T-helper 17 cell (primary cell): ENCODE data around the gene CTSK. TPM values are rescaled to one million over a fixed set of nuclear protein-coding genes. Genes with fewer than 3 reads are reported as not detected.
"Not testable (repeated sequence)": the region's sequence is repeated elsewhere in the genome, so short reads cannot be mapped to it uniquely, and the experiment has no call there.

Experiments
- ATAC-seq: fragments of 150-1000 bp; cut with Tn5 transposase; 2 replicates; pipeline ENCODE4 v1.10.0; 2021; ENCODE audit warnings: mild to moderate bottlenecking, moderate library complexity
- DNase-seq, 3 donors: peaks; one replicate each; pipeline versions ENCODE4 v3.0.0 to v3.0.0-alpha.2; 2020 to 2021
- H3K9me3 ChIP-seq: one replicate; pipeline ENCODE4 v1.7.0; 2013; ENCODE audit warnings: low read length, mild to moderate bottlenecking; ENCODE audit not compliant: control insufficient read depth, poor library complexity, severe bottlenecking
- H3K27ac Mint-ChIP-seq: one replicate; pipeline ENCODE4 v1.8.0; 2022; ENCODE audit warnings: mild to moderate bottlenecking, moderate library complexity, mixed read lengths
- H3K27me3 Mint-ChIP-seq: one replicate; pipeline ENCODE4 v1.8.0; 2022; ENCODE audit warnings: mixed read lengths
- H3K36me3 Mint-ChIP-seq: one replicate; pipeline ENCODE4 v1.8.0; 2022; ENCODE audit warnings: low read depth, mixed read lengths
- H3K4me1 Mint-ChIP-seq: one replicate; pipeline ENCODE4 v1.8.0; 2022; ENCODE audit warnings: mild to moderate bottlenecking, mixed read lengths
- H3K4me3 Mint-ChIP-seq: one replicate; pipeline ENCODE4 v1.8.0; 2022; ENCODE audit warnings: mild to moderate bottlenecking, moderate library complexity, mixed read lengths
- total RNA-seq, 4 donors: library from RNA in 2 of 4; stranded (reverse) in 2 of 4; gene quantifications; one replicate each; pipeline ENCODE4 v1.2.3 and lab custom pipeline; 2022 to 2026

Gene CTSK
- total RNA-seq, 2 donors from 2014 or later: 8.7 to 10.4 TPM

GRCh38 chr1:150793778-150794177, 14.3 kb downstream of the CTSK start:
- not testable (repeated sequence) for H3K4me3 Mint-ChIP-seq, H3K27ac Mint-ChIP-seq, ATAC-seq, H3K4me1 Mint-ChIP-seq, DNase-seq, H3K27me3 Mint-ChIP-seq, H3K9me3 ChIP-seq
- H3K36me3 Mint-ChIP-seq: peaks cover 14% of the 10 kb centered on the region

GRCh38 chr1:150793221-150793620, 14.8 kb downstream of the CTSK start:
- Mint-ChIP-seq H3K27ac (no peak overlapping the region), H3K36me3 (peaks cover 13% of the 10 kb centered on the region), H3K27me3 (peaks cover 4% of the 10 kb centered on the region), H3K4me1 (peaks cover 8% of the 10 kb centered on the region), H3K4me3 (no peak overlapping the region)
- DNase-seq: no peak
- no peak for ATAC-seq
- no peaks in the 10 kb centered on the region for H3K9me3 ChIP-seq

- no peak for ATAC-seq
- Mint-ChIP-seq H3K4me1 (peaks cover 6% of the 10 kb centered on the region), H3K36me3 (peaks cover 7% of the 10 kb centered on the region), H3K27ac (no peak overlapping the region), H3K27me3 (peaks cover 4% of the 10 kb centered on the region), H3K4me3 (no peak overlapping the region)
- no peaks in the 10 kb centered on the region for H3K9me3 ChIP-seq
- no peak for DNase-seq
These were observed 16.5 kb downstream of the CTSK start for GRCh38 chr1:150791585-150791984.

- ATAC-seq (no peak), DNase-seq (no peak)
- H3K36me3 Mint-ChIP-seq: peaks cover 5% of the 10 kb centered on the region
- no peak overlapping the region for H3K27ac Mint-ChIP-seq
- no peaks in the 10 kb centered on the region for H3K9me3 ChIP-seq
- peaks cover 6% of the 10 kb centered on the region for H3K4me1 Mint-ChIP-seq
- H3K4me3 Mint-ChIP-seq: no peak overlapping the region
- H3K27me3 Mint-ChIP-seq: peaks cover 4% of the 10 kb centered on the region
These were observed 18.7 kb downstream of the CTSK start for GRCh38 chr1:150789396-150789795.

GRCh38 chr1:150788946-150789345, 19.1 kb downstream of the CTSK start:
- Mint-ChIP-seq H3K4me3 (no peak overlapping the region), H3K27me3 (peaks cover 4% of the 10 kb centered on the region), H3K27ac (no peak overlapping the region), H3K4me1 (peaks cover 6% of the 10 kb centered on the region), H3K36me3 (peaks cover 5% of the 10 kb centered on the region)
- no peaks in the 10 kb centered on the region for H3K9me3 ChIP-seq
- DNase-seq: no peak
- no peak for ATAC-seq

- Mint-ChIP-seq H3K4me3 (no peak overlapping the region), H3K27me3 (peaks cover 4% of the 10 kb centered on the region), H3K27ac (no peak overlapping the region), H3K4me1 (peaks cover 6% of the 10 kb centered on the region), H3K36me3 (peaks cover 5% of the 10 kb centered on the region)
- H3K9me3 ChIP-seq: no peaks in the 10 kb centered on the region
- ATAC-seq (no peak), DNase-seq (no peak)
These were observed 20.6 kb downstream of the CTSK start for GRCh38 chr1:150787455-150787854.

GRCh38 chr1:150780510-150780909, 27.6 kb downstream of the CTSK start:
- Mint-ChIP-seq H3K4me3 (no peak overlapping the region), H3K27me3 (no peaks in the 10 kb centered on the region), H3K4me1 (no peaks in the 10 kb centered on the region), H3K27ac (no peak overlapping the region), H3K36me3 (no peaks in the 10 kb centered on the region)
- ATAC-seq: no peak
- H3K9me3 ChIP-seq: no peaks in the 10 kb centered on the region
- no peak for DNase-seq

- Mint-ChIP-seq H3K27me3 (no peaks in the 10 kb centered on the region), H3K27ac (no peak overlapping the region)
- no peaks in the 10 kb centered on the region for H3K9me3 ChIP-seq
These were observed 29.7 kb downstream of the CTSK start for GRCh38 chr1:150778409-150778808.

GRCh38 chr1:150777544-150777943, 30.5 kb downstream of the CTSK start:
- no peak for DNase-seq

More at GRCh38 chr1:150778409-150778808, 29.7 kb downstream of the CTSK start:
- Mint-ChIP-seq H3K4me3 (no peak overlapping the region), H3K36me3 (no peaks in the 10 kb centered on the region), H3K4me1 (no peaks in the 10 kb centered on the region)
- no peak for DNase-seq
- no peak for ATAC-seq

GRCh38 chr1:150775931-150776505, 32.0 kb downstream of the CTSK start:
- ATAC-seq, H3K9me3 ChIP-seq, H3K27me3 Mint-ChIP-seq, DNase-seq, H3K4me3 Mint-ChIP-seq, H3K36me3 Mint-ChIP-seq, H3K27ac Mint-ChIP-seq: not testable (repeated sequence)
- H3K4me1 Mint-ChIP-seq: peaks cover 12% of the 10 kb centered on the region

More at GRCh38 chr1:150777544-150777943, 30.5 kb downstream of the CTSK start:
- no peak overlapping the region for H3K27ac Mint-ChIP-seq
- no peak for ATAC-seq
- no peaks in the 10 kb centered on the region for H3K9me3 ChIP-seq
- H3K4me1 Mint-ChIP-seq: no peaks in the 10 kb centered on the region
- H3K27me3 Mint-ChIP-seq: no peaks in the 10 kb centered on the region
- no peaks in the 10 kb centered on the region for H3K36me3 Mint-ChIP-seq
- no peak overlapping the region for H3K4me3 Mint-ChIP-seq

GRCh38 chr1:150775276-150775675, 32.8 kb downstream of the CTSK start:
- no peak overlapping the region for H3K4me3 Mint-ChIP-seq
- ATAC-seq: no peak
- no peaks in the 10 kb centered on the region for H3K36me3 Mint-ChIP-seq
- H3K9me3 ChIP-seq: no peaks in the 10 kb centered on the region
- no peak overlapping the region for H3K27ac Mint-ChIP-seq
- H3K27me3 Mint-ChIP-seq: no peaks in the 10 kb centered on the region
- peaks cover 17% of the 10 kb centered on the region for H3K4me1 Mint-ChIP-seq
- DNase-seq: no peak

GRCh38 chr1:150772326-150772725, 35.7 kb downstream of the CTSK start:
- Mint-ChIP-seq H3K4me1 (peaks cover 17% of the 10 kb centered on the region), H3K27me3 (no peaks in the 10 kb centered on the region), H3K27ac (no peak overlapping the region), H3K36me3 (no peaks in the 10 kb centered on the region), H3K4me3 (no peak overlapping the region)
- H3K9me3 ChIP-seq: no peaks in the 10 kb centered on the region
- ATAC-seq: no peak
- no peak for DNase-seq

GRCh38 chr1:150767704-150768103, 40.4 kb downstream of the CTSK start:
- H3K4me1 Mint-ChIP-seq: peaks cover 40% of the 10 kb centered on the region
- peak overlapping the region; percentile 39 for H3K27ac Mint-ChIP-seq
- not testable (repeated sequence) for ATAC-seq, H3K9me3 ChIP-seq, DNase-seq, H3K36me3 Mint-ChIP-seq, H3K27me3 Mint-ChIP-seq, H3K4me3 Mint-ChIP-seq

GRCh38 chr1:150765977-150766301, 42.1 kb downstream of the CTSK start:
- H3K4me1 Mint-ChIP-seq: peaks cover 35% of the 10 kb centered on the region
- not testable (repeated sequence) for H3K36me3 Mint-ChIP-seq, H3K9me3 ChIP-seq, H3K27me3 Mint-ChIP-seq, DNase-seq
- peak; percentile 14 for ATAC-seq
- H3K4me3 Mint-ChIP-seq: peak overlapping the region; percentile 99
- peak overlapping the region; percentile 99 for H3K27ac Mint-ChIP-seq
